ENCODE measurements around the gene ABLIM3.

DNA sequence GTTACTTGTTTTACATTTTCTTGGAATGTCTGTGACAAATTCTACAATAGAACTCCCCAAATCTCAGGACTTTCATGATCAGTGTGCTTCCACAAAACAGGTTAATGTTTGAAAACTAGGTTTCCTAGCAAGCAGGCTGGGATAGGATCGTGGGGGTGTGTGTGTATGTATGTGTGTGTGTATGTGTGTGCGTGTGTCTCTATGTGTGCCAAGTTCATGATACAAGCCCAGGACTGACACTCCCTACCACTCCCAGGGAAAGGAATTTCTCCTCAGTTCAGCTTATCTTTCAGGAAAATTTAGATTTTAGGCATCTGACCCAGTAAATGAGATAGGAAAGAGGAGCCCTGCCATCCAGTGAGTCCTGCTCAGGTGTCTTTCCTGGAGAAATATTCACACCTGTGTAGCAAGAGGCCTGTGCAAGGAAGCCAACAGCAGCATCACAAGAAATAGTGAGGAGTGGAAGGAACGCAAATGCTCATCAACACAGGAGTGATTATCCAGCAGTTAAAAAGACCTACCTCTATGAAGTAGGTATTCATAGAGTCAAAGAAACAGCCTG lies 13.8 kb upstream of the ABLIM3 start:
- TF ChIP-seq BACH2 (CRISPR knock-in tag; IDR thresholded peaks at IDR 0.05; ENCODE audit: borderline replicate concordance) (no peak), PPARA (CRISPR knock-in tag; IDR thresholded peaks at IDR 0.05; ENCODE audit: borderline replicate concordance) (no peak)

Measured in SK-N-SH treated with all-trans-retinoic acid at 6 μM for 48 hours (cell line).